GM12873 (cell line): ENCODE measurements around the gene ANKRD62.
A peak's percentile ranks its signal among the peaks of the same experiment; 100 is the strongest.

Source experiments
- CTCF ChIP-seq: IDR thresholded peaks from 2 replicates; pipeline ENCODE4 v1.5.1; 2012; ENCODE audit warnings: low read depth, mild to moderate bottlenecking, moderate library complexity, low read length, control low read depth; ENCODE audit not compliant: insufficient read depth; ENCODE audit errors: missing control alignments

The ANKRD62 gene

GRCh38 chr18:12093520-12094257, at the start of gene ANKRD62:
ANKRD62 (plus strand) TSS chr18:12093843; CDS start chr18:12094018, 175 bp downstream.
- no peak for TF ChIP-seq CTCF

GRCh38 chr18:12044591-12044990, 49.1 kb upstream of the ANKRD62 start:
- no peak for TF ChIP-seq CTCF

GRCh38 chr18:12046046-12046750, 47.4 kb upstream of the ANKRD62 start:
- peak; percentile 19 for TF ChIP-seq CTCF

- peak; percentile 42 for TF ChIP-seq CTCF
These were observed 46.8 kb upstream of the ANKRD62 start for GRCh38 chr18:12046751-12047335.

GRCh38 chr18:12048010-12048826, 45.4 kb upstream of the ANKRD62 start:
- no peak for TF ChIP-seq CTCF

- TF ChIP-seq CTCF = no peak
These were observed 44.8 kb upstream of the ANKRD62 start for GRCh38 chr18:12048827-12049175.
